HEK293 (cell line): ENCODE measurements around the gene PYGO2.

Source experiments
- TRIM28 ChIP-seq: IDR thresholded peaks from 2 replicates; pipeline ENCODE4 v1.6.1; 2011; ENCODE audit warnings: low read length, control low read depth, borderline replicate concordance
- ZBTB1 ChIP-seq: fragments of 450-650 bp; formaldehyde crosslinking; IDR thresholded peaks from 2 replicates; pipeline ENCODE4 v1.5.1; 2016; ENCODE audit warnings: missing biosample characterization, missing genetic modification characterization
- ZNF121 ChIP-seq: fragments of 450-650 bp; formaldehyde crosslinking; IDR thresholded peaks from 2 replicates; pipeline ENCODE4 v1.5.1; 2016; ENCODE audit warnings: missing biosample characterization, missing genetic modification characterization
- ZNF366 ChIP-seq: fragments of 450-650 bp; formaldehyde crosslinking; conservative IDR thresholded peaks from 2 replicates; pipeline ENCODE4 v1.5.1; 2016; ENCODE audit warnings: missing biosample characterization, missing genetic modification characterization
- ZNF677 ChIP-seq: fragments of 450-650 bp; IDR thresholded peaks from 2 replicates; pipeline ENCODE4 v1.5.0; 2018; ENCODE audit warnings: missing biosample characterization, mild to moderate bottlenecking, missing genetic modification characterization, moderate library complexity
- ZNF791 ChIP-seq: fragments of 450-650 bp; formaldehyde crosslinking; IDR thresholded peaks from 2 replicates; pipeline ENCODE4 v1.5.1; 2016; ENCODE audit warnings: missing biosample characterization, missing genetic modification characterization
- TF ChIP-seq, protein P1 (sequence below): fragments of 450-650 bp; formaldehyde crosslinking; IDR thresholded peaks from 2 replicates; pipeline ENCODE4 v1.5.1; 2017; ENCODE audit warnings: missing biosample characterization, missing genetic modification characterization
- TF ChIP-seq, protein P2 (sequence below): fragments of 450-650 bp; formaldehyde crosslinking; IDR thresholded peaks from 2 replicates; pipeline ENCODE4 v1.5.1; 2016; ENCODE audit warnings: missing biosample characterization, missing genetic modification characterization
- TF ChIP-seq, protein P3 (sequence below): fragments of 450-650 bp; formaldehyde crosslinking; IDR thresholded peaks from 2 replicates; pipeline ENCODE4 v1.5.1; 2016; ENCODE audit warnings: missing biosample characterization, missing genetic modification characterization, low read depth

DNA sequence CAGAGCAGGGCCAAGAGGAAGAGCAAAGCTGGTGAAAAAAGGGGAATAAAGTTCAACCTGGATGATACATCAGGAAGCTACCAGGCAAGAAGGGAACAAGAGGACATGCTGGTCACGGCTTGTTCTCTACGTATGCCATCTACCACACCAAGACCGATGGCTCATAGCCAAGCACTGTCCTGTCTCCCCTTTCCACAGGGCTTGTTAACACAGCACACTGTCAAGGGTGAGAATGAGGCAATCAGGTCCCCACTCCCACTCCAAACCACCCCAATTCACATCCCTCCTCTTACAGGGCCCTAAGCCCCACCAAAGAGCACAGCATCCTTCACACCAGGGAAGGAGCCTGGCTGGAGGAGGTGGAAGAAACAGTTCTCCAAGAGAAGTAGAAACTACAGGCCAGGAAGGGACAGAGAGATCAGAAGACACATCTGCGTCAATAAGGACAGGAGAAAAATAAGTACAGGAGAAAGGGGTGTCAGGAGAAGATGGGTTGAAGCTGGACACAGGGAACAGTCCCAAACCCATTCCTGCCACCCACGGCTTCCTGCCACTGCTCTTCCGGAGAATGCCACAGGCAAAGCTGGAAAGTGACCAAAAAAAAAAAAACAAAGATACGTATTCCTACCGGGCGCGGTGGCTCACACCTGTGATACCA, 9.9 kb upstream of the PYGO2 start:
- no peak for TF ChIP-seq TRIM28
- TF ChIP-seq ZBTB1 (tag by site-specific recombination) = no peak
- TF ChIP-seq, protein P1, sequence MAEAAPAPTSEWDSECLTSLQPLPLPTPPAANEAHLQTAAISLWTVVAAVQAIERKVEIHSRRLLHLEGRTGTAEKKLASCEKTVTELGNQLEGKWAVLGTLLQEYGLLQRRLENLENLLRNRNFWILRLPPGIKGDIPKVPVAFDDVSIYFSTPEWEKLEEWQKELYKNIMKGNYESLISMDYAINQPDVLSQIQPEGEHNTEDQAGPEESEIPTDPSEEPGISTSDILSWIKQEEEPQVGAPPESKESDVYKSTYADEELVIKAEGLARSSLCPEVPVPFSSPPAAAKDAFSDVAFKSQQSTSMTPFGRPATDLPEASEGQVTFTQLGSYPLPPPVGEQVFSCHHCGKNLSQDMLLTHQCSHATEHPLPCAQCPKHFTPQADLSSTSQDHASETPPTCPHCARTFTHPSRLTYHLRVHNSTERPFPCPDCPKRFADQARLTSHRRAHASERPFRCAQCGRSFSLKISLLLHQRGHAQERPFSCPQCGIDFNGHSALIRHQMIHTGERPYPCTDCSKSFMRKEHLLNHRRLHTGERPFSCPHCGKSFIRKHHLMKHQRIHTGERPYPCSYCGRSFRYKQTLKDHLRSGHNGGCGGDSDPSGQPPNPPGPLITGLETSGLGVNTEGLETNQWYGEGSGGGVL (tag by site-specific recombination) = no peak
- TF ChIP-seq ZNF677 = no peak
- TF ChIP-seq, protein P2, sequence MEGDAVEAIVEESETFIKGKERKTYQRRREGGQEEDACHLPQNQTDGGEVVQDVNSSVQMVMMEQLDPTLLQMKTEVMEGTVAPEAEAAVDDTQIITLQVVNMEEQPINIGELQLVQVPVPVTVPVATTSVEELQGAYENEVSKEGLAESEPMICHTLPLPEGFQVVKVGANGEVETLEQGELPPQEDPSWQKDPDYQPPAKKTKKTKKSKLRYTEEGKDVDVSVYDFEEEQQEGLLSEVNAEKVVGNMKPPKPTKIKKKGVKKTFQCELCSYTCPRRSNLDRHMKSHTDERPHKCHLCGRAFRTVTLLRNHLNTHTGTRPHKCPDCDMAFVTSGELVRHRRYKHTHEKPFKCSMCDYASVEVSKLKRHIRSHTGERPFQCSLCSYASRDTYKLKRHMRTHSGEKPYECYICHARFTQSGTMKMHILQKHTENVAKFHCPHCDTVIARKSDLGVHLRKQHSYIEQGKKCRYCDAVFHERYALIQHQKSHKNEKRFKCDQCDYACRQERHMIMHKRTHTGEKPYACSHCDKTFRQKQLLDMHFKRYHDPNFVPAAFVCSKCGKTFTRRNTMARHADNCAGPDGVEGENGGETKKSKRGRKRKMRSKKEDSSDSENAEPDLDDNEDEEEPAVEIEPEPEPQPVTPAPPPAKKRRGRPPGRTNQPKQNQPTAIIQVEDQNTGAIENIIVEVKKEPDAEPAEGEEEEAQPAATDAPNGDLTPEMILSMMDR (tag by site-specific recombination) = no peak
- no peak for TF ChIP-seq ZNF366 (tag by site-specific recombination)
- no peak for TF ChIP-seq ZNF121 (tag by site-specific recombination)
- TF ChIP-seq, protein P3, sequence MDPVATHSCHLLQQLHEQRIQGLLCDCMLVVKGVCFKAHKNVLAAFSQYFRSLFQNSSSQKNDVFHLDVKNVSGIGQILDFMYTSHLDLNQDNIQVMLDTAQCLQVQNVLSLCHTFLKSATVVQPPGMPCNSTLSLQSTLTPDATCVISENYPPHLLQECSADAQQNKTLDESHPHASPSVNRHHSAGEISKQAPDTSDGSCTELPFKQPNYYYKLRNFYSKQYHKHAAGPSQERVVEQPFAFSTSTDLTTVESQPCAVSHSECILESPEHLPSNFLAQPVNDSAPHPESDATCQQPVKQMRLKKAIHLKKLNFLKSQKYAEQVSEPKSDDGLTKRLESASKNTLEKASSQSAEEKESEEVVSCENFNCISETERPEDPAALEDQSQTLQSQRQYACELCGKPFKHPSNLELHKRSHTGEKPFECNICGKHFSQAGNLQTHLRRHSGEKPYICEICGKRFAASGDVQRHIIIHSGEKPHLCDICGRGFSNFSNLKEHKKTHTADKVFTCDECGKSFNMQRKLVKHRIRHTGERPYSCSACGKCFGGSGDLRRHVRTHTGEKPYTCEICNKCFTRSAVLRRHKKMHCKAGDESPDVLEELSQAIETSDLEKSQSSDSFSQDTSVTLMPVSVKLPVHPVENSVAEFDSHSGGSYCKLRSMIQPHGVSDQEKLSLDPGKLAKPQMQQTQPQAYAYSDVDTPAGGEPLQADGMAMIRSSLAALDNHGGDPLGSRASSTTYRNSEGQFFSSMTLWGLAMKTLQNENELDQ = no peak
- TF ChIP-seq ZNF791 (tag by site-specific recombination) = no peak
